Chondrocyte (in vitro differentiated cells): ENCODE measurements around the gene GGNBP2. TPM values are rescaled to one million over a fixed set of nuclear protein-coding genes. Genes with fewer than 3 reads are reported as not detected.

ENCODE experiments used
- DNase-seq: peaks from one replicate; pipeline ENCODE4 v3.0.0; 2021; ENCODE audit warnings: mixed read lengths, low spot score
- H3K27ac Mint-ChIP-seq: one replicate; pipeline ENCODE4 v1.8.0; 2021; ENCODE audit warnings: mild to moderate bottlenecking, moderate library complexity, mixed read lengths; ENCODE audit not compliant: unreplicated experiment
- H3K27me3 Mint-ChIP-seq: 2 replicates; pipeline ENCODE4 v1.8.0; 2021; ENCODE audit warnings: low read depth, mixed read lengths
- H3K36me3 Mint-ChIP-seq: 2 replicates; pipeline ENCODE4 v1.8.0; 2021; ENCODE audit warnings: low read depth, mixed read lengths
- H3K4me1 Mint-ChIP-seq: 2 replicates; pipeline ENCODE4 v1.8.0; 2021; ENCODE audit warnings: low read depth, mild to moderate bottlenecking, mixed read lengths
- H3K4me3 Mint-ChIP-seq: one replicate; pipeline ENCODE4 v1.8.0; 2021; ENCODE audit warnings: mild to moderate bottlenecking, moderate library complexity, mixed read lengths; ENCODE audit not compliant: unreplicated experiment
- H3K9me3 Mint-ChIP-seq: 2 replicates; pipeline ENCODE4 v1.8.0; 2021; ENCODE audit warnings: low read depth, mixed read lengths
- total RNA-seq: library from RNA; stranded (reverse); gene quantifications from 3 replicates; pipeline ENCODE4 v1.2.1, GENCODE V29; 2021
- TF ChIP-seq, protein P1 (sequence below): fragments of 200-600 bp; sonication (generic); IDR thresholded peaks from 2 replicates; pipeline ENCODE4 v1.5.0; 2021; ENCODE audit warnings: antibody characterized with exemption, mild to moderate bottlenecking, moderate library complexity

The GGNBP2 gene
- total RNA-seq, 1 donor from 2014 or later, result 68.2 TPM

GRCh38 chr17:36527621-36528250, 17.0 kb upstream of the GGNBP2 start:
- H3K36me3 Mint-ChIP-seq, result peaks cover 28% of the 10 kb centered on the region
- H3K4me1 Mint-ChIP-seq, result peaks cover 6% of the 10 kb centered on the region

DNA sequence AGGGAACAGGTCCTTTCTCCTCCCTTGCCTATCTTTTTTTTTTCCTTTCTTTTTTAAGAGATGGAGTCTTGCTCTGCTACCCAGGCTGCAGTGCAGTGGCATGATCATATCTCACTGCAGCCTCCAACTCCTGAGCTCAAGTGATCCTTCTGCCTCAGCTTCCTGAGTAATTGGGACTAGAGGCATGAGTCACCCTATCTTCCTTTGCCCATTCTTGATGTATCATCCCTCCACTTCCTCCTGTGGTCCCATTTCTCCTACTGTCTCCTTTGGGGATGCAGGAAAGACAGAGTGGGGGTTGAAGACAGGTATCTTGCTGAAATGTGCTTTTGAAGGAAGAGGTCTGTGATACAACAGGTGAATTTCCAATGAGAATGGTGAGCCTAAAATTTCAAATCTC, 15.6 kb upstream of the GGNBP2 start:
- Mint-ChIP-seq H3K9me3 (no peaks in the 10 kb centered on the region), H3K4me3 (no peak overlapping the region), H3K27me3 (no peaks in the 10 kb centered on the region), H3K4me1 (peaks cover 14% of the 10 kb centered on the region), H3K27ac (no peak overlapping the region), H3K36me3 (peaks cover 26% of the 10 kb centered on the region)
- TF ChIP-seq, protein P1, sequence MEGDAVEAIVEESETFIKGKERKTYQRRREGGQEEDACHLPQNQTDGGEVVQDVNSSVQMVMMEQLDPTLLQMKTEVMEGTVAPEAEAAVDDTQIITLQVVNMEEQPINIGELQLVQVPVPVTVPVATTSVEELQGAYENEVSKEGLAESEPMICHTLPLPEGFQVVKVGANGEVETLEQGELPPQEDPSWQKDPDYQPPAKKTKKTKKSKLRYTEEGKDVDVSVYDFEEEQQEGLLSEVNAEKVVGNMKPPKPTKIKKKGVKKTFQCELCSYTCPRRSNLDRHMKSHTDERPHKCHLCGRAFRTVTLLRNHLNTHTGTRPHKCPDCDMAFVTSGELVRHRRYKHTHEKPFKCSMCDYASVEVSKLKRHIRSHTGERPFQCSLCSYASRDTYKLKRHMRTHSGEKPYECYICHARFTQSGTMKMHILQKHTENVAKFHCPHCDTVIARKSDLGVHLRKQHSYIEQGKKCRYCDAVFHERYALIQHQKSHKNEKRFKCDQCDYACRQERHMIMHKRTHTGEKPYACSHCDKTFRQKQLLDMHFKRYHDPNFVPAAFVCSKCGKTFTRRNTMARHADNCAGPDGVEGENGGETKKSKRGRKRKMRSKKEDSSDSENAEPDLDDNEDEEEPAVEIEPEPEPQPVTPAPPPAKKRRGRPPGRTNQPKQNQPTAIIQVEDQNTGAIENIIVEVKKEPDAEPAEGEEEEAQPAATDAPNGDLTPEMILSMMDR, result no peak
- no peak for DNase-seq

More at GRCh38 chr17:36527621-36528250, 17.0 kb upstream of the GGNBP2 start:
- no peak overlapping the region for H3K27ac Mint-ChIP-seq
- TF ChIP-seq, protein P1, result no peak
- H3K27me3 Mint-ChIP-seq, result no peaks in the 10 kb centered on the region
- no peaks in the 10 kb centered on the region for H3K9me3 Mint-ChIP-seq
- H3K4me3 Mint-ChIP-seq, result no peak overlapping the region
- no peak for DNase-seq

GRCh38 chr17:36532435-36532975, 12.2 kb upstream of the GGNBP2 start:
- H3K4me3 Mint-ChIP-seq, result no peak overlapping the region
- peaks cover 17% of the 10 kb centered on the region for H3K4me1 Mint-ChIP-seq
- H3K36me3 Mint-ChIP-seq, result peaks cover 11% of the 10 kb centered on the region
- H3K9me3 Mint-ChIP-seq, result no peaks in the 10 kb centered on the region
- no peak overlapping the region for H3K27ac Mint-ChIP-seq
- no peak for DNase-seq
- TF ChIP-seq, protein P1, result no peak
- H3K27me3 Mint-ChIP-seq, result no peaks in the 10 kb centered on the region

- peak overlapping the region; percentile 99 for H3K27ac Mint-ChIP-seq
- H3K4me1 Mint-ChIP-seq, result peaks cover 17% of the 10 kb centered on the region
- no peaks in the 10 kb centered on the region for H3K9me3 Mint-ChIP-seq
- H3K36me3 Mint-ChIP-seq, result peaks cover 6% of the 10 kb centered on the region
- peak overlapping the region; percentile 97 for H3K4me3 Mint-ChIP-seq
- DNase-seq, result no peak
- H3K27me3 Mint-ChIP-seq, result no peaks in the 10 kb centered on the region
- TF ChIP-seq, protein P1, result peak; percentile 84
Observed at GRCh38 chr17:36533935-36534839, 10.5 kb upstream of the GGNBP2 start.
